Mammary epithelial cell (primary cell): ENCODE measurements around the gene FRMD6.

ENCODE experiments used
- CTCF ChIP-seq, 2 donors: IDR thresholded peaks in 1 of 2; conservative IDR thresholded peaks in 1 of 2; 2 replicates each; pipeline ENCODE4 v1.5.1; 2011 to 2012; ENCODE audit warnings: inconsistent platforms in 2 of 2, low read length in 2 of 2, mild to moderate bottlenecking in 2 of 2, control low read depth in 1 of 2, low read depth in 1 of 2; ENCODE audit not compliant: insufficient read depth in 1 of 2; ENCODE audit errors: extremely low read depth in 1 of 2
- EZH2 ChIP-seq: IDR thresholded peaks from 2 replicates; pipeline ENCODE4 v1.6.1; 2012; ENCODE audit warnings: low read length, inconsistent platforms, borderline replicate concordance

GRCh38 chr14:51717766-51718165 lies 66.1 kb downstream of the FRMD6 start:
- no peak for TF ChIP-seq CTCF (conservative IDR thresholded peaks at IDR 0.05 in 1 of 2, IDR thresholded peaks at IDR 0.05 in 1 of 2; ENCODE audit: extremely low read depth in 1 of 2, insufficient read depth in 1 of 2, low read depth in 1 of 2, low read length in 2 of 2)
- TF ChIP-seq EZH2: no peak
